Cardiac muscle cell (in vitro differentiated cells and primary cell): Measurements from ENCODE around the gene OLFML2A. TPM values are rescaled to one million over a fixed set of nuclear protein-coding genes. Genes with fewer than 3 reads are reported as not detected.

Experiments used
- DNase-seq, 2 donors: peaks; one replicate each; pipeline versions ENCODE4 v3.0.0 to v3.0.0-alpha.2; 2010 to 2017; ENCODE audit warnings: low read depth in 1 of 2, low spot score in 1 of 2
- H3K27ac ChIP-seq: fragments of 200-600 bp; sonication (generic); 2 replicates; pipeline ENCODE4 v1.5.1; 2016
- H3K27me3 ChIP-seq: fragments of 200-600 bp; sonication (generic); 2 replicates; pipeline ENCODE4 v1.6.0; 2016; ENCODE audit warnings: control low read depth
- H3K36me3 ChIP-seq: fragments of 200-600 bp; sonication (generic); 2 replicates; pipeline ENCODE4 v1.5.1; 2016; ENCODE audit warnings: control low read depth
- H3K4me1 ChIP-seq: fragments of 200-600 bp; sonication (generic); 2 replicates; pipeline ENCODE4 v1.8.1; 2017; ENCODE audit warnings: low read depth, mild to moderate bottlenecking, mixed run types
- H3K4me3 ChIP-seq: fragments of 200-600 bp; sonication (generic); 2 replicates; pipeline ENCODE4 v1.5.1; 2016; ENCODE audit warnings: mild to moderate bottlenecking
- H3K9me3 ChIP-seq: fragments of 200-600 bp; sonication (generic); 2 replicates; pipeline ENCODE4 v1.5.1; 2017; ENCODE audit warnings: low read depth, mild to moderate bottlenecking, control low read depth
- CTCF ChIP-seq: IDR thresholded peaks from 2 replicates; pipeline ENCODE4 v1.5.1; 2012; ENCODE audit warnings: low read depth, mild to moderate bottlenecking, low read length
- polyA plus RNA-seq: library from polyadenylated mRNA; unstranded; fragments of >200 nt; fragmentation: Nextera tagmentation; extraction: Ambion mirVana; gene quantifications from 2 replicates; pipeline ENCODE4 v1.2.1, GENCODE V29; 2016
- total RNA-seq: library from RNA; depleted of rRNA; stranded (reverse); fragments of >200 nt; gene quantifications from 2 replicates; pipeline ENCODE4 v1.2.3, GENCODE V29; 2016

Gene OLFML2A
- total and polyA plus RNA-seq, 2 experiments from 2014 or later: 3.4 to 10.7 TPM

DNA sequence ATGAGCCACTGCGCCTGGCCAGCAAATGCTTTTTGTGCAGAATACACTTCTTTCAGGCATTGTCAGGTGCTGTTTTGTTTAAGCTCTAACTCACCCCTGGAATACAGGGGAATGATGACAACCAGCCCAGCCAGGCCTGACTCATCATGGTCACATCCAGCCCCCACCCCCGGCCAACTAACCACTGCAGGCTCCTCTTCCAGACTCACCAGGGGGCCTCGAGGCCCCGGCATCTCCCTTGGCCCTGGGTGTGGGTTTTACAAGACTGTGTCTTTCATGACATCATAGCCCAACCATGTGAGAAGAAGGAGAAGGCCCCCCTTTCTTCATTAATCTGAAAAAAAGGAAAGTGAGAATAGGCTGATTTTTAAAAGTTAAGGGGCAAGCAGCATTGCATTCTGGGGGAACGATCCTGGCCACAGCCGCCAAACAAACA lies 35.5 kb downstream of the OLFML2A start:
- Histone ChIP-seq H3K27ac (no peak overlapping the region), H3K9me3 (no peaks in the 10 kb centered on the region), H3K4me3 (no peak overlapping the region), H3K27me3 (no peaks in the 10 kb centered on the region), H3K4me1 (peaks cover 10% of the 10 kb centered on the region), H3K36me3 (no peaks in the 10 kb centered on the region)
- peak in 1 of 2 donors; percentile 89 for DNase-seq
- TF ChIP-seq CTCF: no peak

DNA sequence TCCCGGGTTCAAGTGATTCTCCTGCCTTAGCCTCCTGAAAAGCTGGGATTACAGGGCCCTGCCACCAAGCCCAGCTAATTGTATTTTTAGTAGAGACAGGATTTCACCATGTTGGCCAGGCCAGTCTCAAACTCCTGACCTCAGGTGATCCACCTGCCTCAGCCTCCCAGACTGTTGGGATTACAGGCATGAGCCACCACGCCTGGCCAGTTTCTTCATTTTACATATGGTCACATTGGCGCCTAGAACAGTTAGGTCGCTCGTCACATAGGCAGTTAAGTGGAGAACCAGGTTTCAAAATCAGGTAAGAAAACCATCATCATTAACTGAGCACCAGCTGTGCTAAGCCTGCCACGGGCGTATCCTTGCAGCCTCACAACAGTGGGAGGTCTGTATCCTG lies 36.1 kb downstream of the OLFML2A start:
- Histone ChIP-seq H3K27ac (no peak overlapping the region), H3K4me1 (peaks cover 10% of the 10 kb centered on the region), H3K4me3 (no peak overlapping the region), H3K9me3 (no peaks in the 10 kb centered on the region), H3K36me3 (no peaks in the 10 kb centered on the region), H3K27me3 (no peaks in the 10 kb centered on the region)
- no peak for TF ChIP-seq CTCF
- DNase-seq: no peak

DNA sequence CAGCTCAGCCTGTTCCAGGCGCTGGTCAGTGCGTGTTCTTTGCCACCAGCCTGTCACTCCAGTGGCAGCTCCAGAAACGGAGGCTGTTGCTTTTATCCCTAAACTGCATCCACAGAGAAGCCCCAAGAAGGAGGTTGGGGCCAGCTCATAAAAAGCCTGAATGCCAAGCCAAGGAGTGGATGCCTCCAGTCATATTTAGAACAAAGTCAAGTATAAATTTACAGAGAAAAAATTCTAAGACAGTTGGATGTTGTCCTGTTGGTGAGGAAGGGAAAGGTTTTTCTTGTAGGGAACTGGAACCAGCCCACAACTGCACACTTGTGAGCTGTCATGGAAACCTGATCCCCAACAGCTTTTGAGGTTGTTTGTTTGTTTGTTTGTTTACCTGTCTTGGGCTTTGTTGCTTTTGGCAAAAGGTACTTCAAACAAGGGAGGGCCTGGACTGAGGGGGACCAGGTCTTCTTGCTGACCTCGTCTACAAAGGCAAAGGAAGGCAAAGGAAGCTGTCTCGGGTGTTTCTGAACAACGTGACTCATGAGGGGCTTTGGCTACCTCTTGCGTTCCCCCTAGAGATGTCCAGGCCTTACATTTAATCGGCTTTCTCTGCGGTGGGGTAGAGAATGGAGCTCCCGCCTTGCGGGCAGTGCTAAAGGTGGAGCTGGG lies 36.7 kb downstream of the OLFML2A start:
- TF ChIP-seq CTCF: no peak
- H3K27ac ChIP-seq: no peak overlapping the region

DNA sequence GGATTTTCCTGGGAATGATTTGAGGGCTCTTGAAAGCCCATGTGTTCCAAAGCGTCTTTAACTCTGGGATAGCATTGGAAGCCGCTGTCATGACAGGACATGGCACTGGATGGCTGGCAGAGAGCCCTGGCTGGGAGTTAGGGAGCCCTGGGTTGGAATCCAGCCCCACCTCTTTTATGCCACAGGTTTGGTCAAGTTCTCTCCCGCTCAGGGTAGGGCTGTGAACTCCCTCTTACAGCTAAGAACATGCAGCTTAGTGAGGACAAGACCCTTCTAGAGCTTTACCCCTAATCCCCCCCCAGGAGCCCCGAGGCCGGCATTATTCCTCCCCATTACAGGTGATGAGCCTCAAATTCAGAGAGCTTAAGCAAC lies 37.2 kb downstream of the OLFML2A start:
- Histone ChIP-seq H3K27me3 (no peaks in the 10 kb centered on the region), H3K27ac (no peak overlapping the region), H3K9me3 (no peaks in the 10 kb centered on the region), H3K36me3 (no peaks in the 10 kb centered on the region), H3K4me1 (peaks cover 10% of the 10 kb centered on the region), H3K4me3 (no peak overlapping the region)
- TF ChIP-seq CTCF: no peak
- no peak for DNase-seq

More for the DNA sequence above, 36.7 kb downstream of the OLFML2A start:
- Histone ChIP-seq H3K27me3 (no peaks in the 10 kb centered on the region), H3K36me3 (no peaks in the 10 kb centered on the region), H3K4me1 (peaks cover 10% of the 10 kb centered on the region), H3K9me3 (no peaks in the 10 kb centered on the region), H3K4me3 (no peak overlapping the region)
- no peak for DNase-seq

DNA sequence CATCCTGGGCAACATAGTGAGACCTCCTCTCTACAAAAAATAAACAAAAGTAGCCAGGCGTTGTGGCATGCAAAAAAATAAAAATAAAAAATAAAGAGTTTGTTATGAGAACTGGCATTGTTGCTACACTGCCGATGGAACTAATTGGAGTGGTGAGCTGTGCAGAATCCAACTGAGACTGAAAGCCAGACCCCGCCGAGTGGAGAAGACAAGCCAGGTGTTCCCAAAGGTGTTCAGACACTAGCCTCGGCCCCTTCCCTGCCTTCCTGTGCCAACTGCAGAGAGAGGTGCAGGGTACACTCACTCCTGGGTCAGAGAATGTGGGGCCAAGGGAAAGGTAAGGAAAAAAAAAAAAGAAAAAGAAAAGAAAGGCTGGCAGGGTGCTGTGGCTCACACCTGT lies 38.7 kb downstream of the OLFML2A start:
- H3K27me3 ChIP-seq: no peaks in the 10 kb centered on the region
- DNase-seq: no peak
- TF ChIP-seq CTCF: no peak
- no peaks in the 10 kb centered on the region for H3K36me3 ChIP-seq
- H3K9me3 ChIP-seq: no peaks in the 10 kb centered on the region
- peaks cover 10% of the 10 kb centered on the region for H3K4me1 ChIP-seq
- H3K27ac ChIP-seq: no peak overlapping the region
- H3K4me3 ChIP-seq: no peak overlapping the region
